K562 (cell line): ENCODE data around the gene ACAP3. TPM values are rescaled to one million over a fixed set of nuclear protein-coding genes. Genes with fewer than 3 reads are reported as not detected.

Experiments used
- ATF2 ChIP-seq: sonication (generic); formaldehyde crosslinking; IDR thresholded peaks from 2 replicates; pipeline ENCODE4 v1.8.1; 2022; ENCODE audit warnings: missing genetic modification reagents
- CREBBP ChIP-seq: IDR thresholded peaks from one replicate; pipeline ENCODE4 v1.6.1; 2012; ENCODE audit warnings: low read depth, mild to moderate bottlenecking, control low read depth, inconsistent platforms, low read length
- DIDO1 ChIP-seq: fragments of 450-650 bp; IDR thresholded peaks from 2 replicates; pipeline ENCODE4 v1.6.1; 2016; ENCODE audit warnings: low read depth, missing biosample characterization, missing genetic modification characterization
- E2F3 ChIP-seq: fragments of 250-450 bp; sonication (Bioruptor Pico); IDR thresholded peaks from 2 replicates; pipeline ENCODE4 v1.4.0; 2020; ENCODE audit warnings: mild to moderate bottlenecking
- ELK1 ChIP-seq: sonication (generic); formaldehyde crosslinking; IDR thresholded peaks from 2 replicates; pipeline ENCODE4 v1.8.1; 2022; ENCODE audit warnings: missing genetic modification reagents
- HDAC2 ChIP-seq: fragments of 450-650 bp; IDR thresholded peaks from 2 replicates; pipeline ENCODE4 v1.6.1; 2016; ENCODE audit warnings: mild to moderate bottlenecking
- HLTF ChIP-seq: fragments of 450-650 bp; IDR thresholded peaks from 2 replicates; pipeline ENCODE4 v1.6.1; 2016
- MLX ChIP-seq, 2 experiments: fragments of 450-650 bp in 1 of 2; sonication (generic) in 1 of 2; formaldehyde crosslinking; conservative IDR thresholded peaks; 2 replicates each; pipeline versions ENCODE4 v1.4.0 to v1.8.1; 2020 to 2022; ENCODE audit warnings: mild to moderate bottlenecking in 1 of 2, missing genetic modification reagents in 1 of 2
- NCOA4 ChIP-seq: fragments of 450-650 bp; IDR thresholded peaks from 2 replicates; pipeline ENCODE4 v1.6.1; 2018; ENCODE audit warnings: mild to moderate bottlenecking; ENCODE audit not compliant: partially characterized antibody
- NRF1 ChIP-seq, 2 experiments: fragments of 450-650 bp; IDR thresholded peaks in 1 of 2; conservative IDR thresholded peaks in 1 of 2; 2 replicates each; pipeline ENCODE4 v1.6.1; 2014; ENCODE audit warnings: mild to moderate bottlenecking in 2 of 2
- RBFOX2 ChIP-seq: fragments of 200-400 bp; formaldehyde crosslinking; IDR thresholded peaks from 2 replicates; pipeline ENCODE4 v1.6.1; 2017; ENCODE audit warnings: low read depth, mild to moderate bottlenecking, low read length, moderate library complexity
- SAFB ChIP-seq: fragments of 200-400 bp; formaldehyde crosslinking; IDR thresholded peaks from 2 replicates; pipeline ENCODE4 v1.6.1; 2017; ENCODE audit warnings: low read depth, low read length, borderline replicate concordance
- SFPQ ChIP-seq: fragments of 200-400 bp; formaldehyde crosslinking; IDR thresholded peaks from 2 replicates; pipeline ENCODE4 v1.6.1; 2017; ENCODE audit warnings: mild to moderate bottlenecking, low read depth, low read length, moderate library complexity
- TBL1XR1 ChIP-seq, 2 experiments: IDR thresholded peaks; 2 replicates each; pipeline ENCODE4 v1.6.1; 2012; ENCODE audit warnings: improper control_type of control experiment in 2 of 2, low read length in 2 of 2, mild to moderate bottlenecking in 1 of 2
- U2AF1 ChIP-seq: fragments of 200-400 bp; formaldehyde crosslinking; optimal IDR thresholded peaks from 2 replicates; pipeline ENCODE3; 2017; ENCODE audit warnings: mild to moderate bottlenecking, low read depth, low read length, moderate library complexity
- ZBTB8A ChIP-seq: fragments of 450-650 bp; IDR thresholded peaks from 2 replicates; pipeline ENCODE4 v1.6.1; 2018; ENCODE audit warnings: mild to moderate bottlenecking, moderate library complexity; ENCODE audit not compliant: partially characterized antibody
- ZKSCAN3 ChIP-seq: fragments of 250-450 bp; sonication (Bioruptor Pico); IDR thresholded peaks from 2 replicates; pipeline ENCODE4 v1.4.0; 2020
- ZNF263 ChIP-seq: sonication (generic); formaldehyde crosslinking; IDR thresholded peaks from 2 replicates; pipeline ENCODE4 v1.8.0; 2022; ENCODE audit warnings: mild to moderate bottlenecking, missing genetic modification reagents, borderline replicate concordance
- ZNF561 ChIP-seq: fragments of 450-650 bp; formaldehyde crosslinking; conservative IDR thresholded peaks from 2 replicates; pipeline ENCODE4 v1.4.0; 2020; ENCODE audit warnings: mild to moderate bottlenecking, moderate library complexity
- polyA plus RNA-seq, 8 experiments: library from polyadenylated mRNA; depleted of rRNA in 4 of 8; stranded (reverse) in 5 of 8; unstranded in 3 of 8; fragments of >200 nt; fragmentation: Nextera tagmentation in 2 of 8; fragmentation: Illumina TruSeq in 1 of 8; extraction: Ambion mirVana in 2 of 8; extraction: Trizol in 1 of 8; gene quantifications; 2 replicates each; pipeline versions ENCODE4 v1.2.1 to v1.2.3, GENCODE V29; 2011 to 2014; ENCODE audit warnings: inconsistent platforms in 1 of 8, missing spikeins in 1 of 8
- total RNA-seq, 7 experiments: library from RNA; depleted of rRNA in 6 of 7; stranded (reverse); fragments of >200 nt in 6 of 7; fragmentation: Illumina TruSeq in 2 of 7; extraction: Trizol in 2 of 7; gene quantifications; 2 replicates each; pipeline versions ENCODE4 v1.2.1 to v1.2.3, GENCODE V29; 2011 to 2021; ENCODE audit warnings: low replicate concordance in 1 of 7
- TF ChIP-seq, protein P1 (sequence below): fragments of 250-450 bp; sonication (Bioruptor Pico); IDR thresholded peaks from 2 replicates; pipeline ENCODE4 v1.8.0; 2022; ENCODE audit warnings: inconsistent platforms

The ACAP3 gene
- total and polyA plus RNA-seq, 9 of the 15 experiments (the other 6 are each of a cell fraction or from before 2014, with no cell fraction given) = 0.01 to 49.0 (median 12.0) TPM

DNA sequence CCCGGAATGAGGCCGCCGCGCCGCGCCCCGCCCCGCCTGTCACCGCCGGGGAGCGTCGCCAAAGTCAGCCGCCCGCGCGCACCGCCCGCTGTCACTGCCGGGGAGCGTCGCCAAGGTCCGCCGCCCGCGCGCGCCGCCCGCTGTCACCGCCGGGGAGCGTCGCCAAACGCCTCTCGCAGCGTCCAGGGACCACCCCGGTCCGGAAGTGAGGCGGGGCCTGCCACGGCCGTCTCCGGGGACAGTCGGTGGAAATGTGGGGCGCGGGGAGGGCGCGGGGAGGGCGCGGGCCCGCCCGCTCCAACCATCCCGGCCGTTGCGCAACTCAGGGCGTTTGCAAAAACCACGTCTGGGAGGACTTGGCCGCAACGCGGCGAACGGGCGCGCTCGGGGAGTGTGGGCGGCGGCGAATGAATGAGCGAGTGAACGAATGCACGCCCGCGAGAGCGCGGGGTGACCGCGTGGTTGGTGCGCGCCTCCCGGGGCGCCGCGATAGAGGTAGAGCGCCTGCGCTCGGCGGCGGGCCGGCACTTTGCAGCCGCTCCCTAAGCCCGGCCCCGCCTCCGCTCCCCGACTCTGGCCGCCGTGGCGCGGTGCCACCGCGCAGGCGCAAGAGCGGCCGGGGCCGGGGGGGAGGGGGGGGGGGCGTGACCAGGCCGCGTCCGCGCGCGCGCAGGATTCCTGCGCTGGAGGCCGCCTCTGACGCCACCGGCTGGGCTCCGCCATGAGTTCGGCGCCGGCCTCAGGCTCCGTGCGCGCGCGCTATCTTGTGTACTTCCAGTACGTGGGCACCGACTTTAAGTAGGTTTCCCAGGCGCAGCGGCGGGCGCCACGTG, at the start of gene ACAP3, which contains the start of gene PUSL1 (continued):
- TF ChIP-seq DIDO1 (tag) (no peak), HDAC2 (peak; percentile 76), HLTF (no peak), ZBTB8A (no peak), E2F3 (CRISPR knock-in tag) (peak; percentile 58; the same call in 1 of the 2 replicates), NCOA4 (no peak), ZNF263 (CRISPR knock-in tag) (peak; percentile 78), ATF2 (peak; percentile 20; the same call in 1 of the 2 replicates), U2AF1 (peak; percentile 98), SAFB (peak; percentile 86), TBL1XR1 (IDR thresholded peaks at IDR 0.05; ENCODE audit: low read length in 2 of 2) (no peak; a peak in 1 of 4 replicates), SFPQ (no peak), NRF1 (conservative IDR thresholded peaks at IDR 0.05 in 1 of 2, IDR thresholded peaks at IDR 0.05 in 1 of 2) (peak; percentile 92 to 93), MLX (CRISPR knock-in tag; conservative IDR thresholded peaks at IDR 0.05) (0 out of 4 replicates have a peak, but pooled peaks of 1 of the 2 experiments have one; percentile 28), ELK1 (CRISPR knock-in tag) (peak; percentile 94), CREBBP (no peak), ZNF561 (CRISPR knock-in tag) (no peak), RBFOX2 (peak; percentile 82), ZKSCAN3 (no peak)
- TF ChIP-seq, protein P1, sequence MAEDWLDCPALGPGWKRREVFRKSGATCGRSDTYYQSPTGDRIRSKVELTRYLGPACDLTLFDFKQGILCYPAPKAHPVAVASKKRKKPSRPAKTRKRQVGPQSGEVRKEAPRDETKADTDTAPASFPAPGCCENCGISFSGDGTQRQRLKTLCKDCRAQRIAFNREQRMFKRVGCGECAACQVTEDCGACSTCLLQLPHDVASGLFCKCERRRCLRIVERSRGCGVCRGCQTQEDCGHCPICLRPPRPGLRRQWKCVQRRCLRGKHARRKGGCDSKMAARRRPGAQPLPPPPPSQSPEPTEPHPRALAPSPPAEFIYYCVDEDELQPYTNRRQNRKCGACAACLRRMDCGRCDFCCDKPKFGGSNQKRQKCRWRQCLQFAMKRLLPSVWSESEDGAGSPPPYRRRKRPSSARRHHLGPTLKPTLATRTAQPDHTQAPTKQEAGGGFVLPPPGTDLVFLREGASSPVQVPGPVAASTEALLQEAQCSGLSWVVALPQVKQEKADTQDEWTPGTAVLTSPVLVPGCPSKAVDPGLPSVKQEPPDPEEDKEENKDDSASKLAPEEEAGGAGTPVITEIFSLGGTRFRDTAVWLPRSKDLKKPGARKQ (CRISPR knock-in tag) = no peak
